Mucosa of gallbladder (tissue), 1 donor: ENCODE results near the gene CHST11. TPM values are rescaled to one million over a fixed set of nuclear protein-coding genes. Genes with fewer than 3 reads are reported as not detected.

Experiments used
- DNase-seq: peaks from one replicate; pipeline ENCODE4 v3.0.0-alpha.2; 2020; ENCODE audit warnings: low spot score
- total RNA-seq: library from RNA; stranded (reverse); gene quantifications from one replicate; pipeline ENCODE4 v1.2.1, GENCODE V29; 2021
- donor health status: DM: no; HTN: no; CAD: no.

Gene CHST11
- total RNA-seq, 1 donor from 2014 or later: 16.7 TPM

DNA sequence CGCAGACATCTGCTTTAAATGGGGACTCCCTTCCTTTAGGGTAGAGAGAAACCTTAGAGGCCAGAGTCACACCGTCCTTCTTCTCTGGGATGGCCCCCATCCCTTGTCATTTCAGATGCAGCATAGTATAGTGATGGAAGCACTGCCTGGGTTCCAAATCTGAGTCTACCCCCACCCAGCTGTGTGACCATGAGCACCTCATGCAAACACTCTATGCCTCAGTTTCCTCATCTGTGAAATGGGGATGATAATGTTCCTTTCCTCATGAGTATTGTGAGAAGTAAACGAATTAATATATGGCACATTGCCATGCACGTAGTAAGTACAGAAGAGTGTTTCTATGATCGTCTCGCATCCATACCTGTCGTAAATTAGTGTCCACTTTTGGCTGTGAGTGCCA is 259.4 kb downstream of the CHST11 start:
- no peak for DNase-seq

DNA sequence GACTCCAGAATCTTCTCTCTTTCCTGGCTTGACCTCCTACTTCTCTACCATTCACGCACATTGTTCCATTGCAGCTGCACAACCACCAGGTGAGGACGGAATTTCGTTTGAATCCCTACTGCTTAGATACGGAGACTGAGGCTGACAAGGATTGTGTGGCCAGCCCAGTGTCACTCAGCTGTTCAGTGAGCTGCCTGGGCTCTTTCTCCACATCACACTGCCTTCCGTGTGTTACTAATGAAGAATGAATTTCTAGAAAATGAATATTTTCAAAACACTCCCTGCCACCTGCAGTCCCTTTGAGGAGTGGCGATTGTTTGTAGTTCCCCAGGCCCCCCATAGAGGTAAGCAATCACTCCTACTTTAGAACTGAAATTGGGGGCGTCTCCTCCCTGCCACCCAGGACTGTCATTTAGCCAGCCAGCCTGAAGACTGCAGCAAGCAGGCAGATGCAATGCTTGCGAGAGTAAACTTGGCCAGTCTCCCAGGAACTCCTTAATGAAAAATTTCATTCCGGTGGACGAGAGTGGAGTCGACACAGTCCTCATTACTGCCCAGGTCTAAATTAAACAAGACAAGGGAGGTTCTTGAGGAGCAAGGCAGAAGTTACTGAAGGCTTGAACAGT is 261.7 kb downstream of the CHST11 start:
- DNase-seq: no peak

DNA sequence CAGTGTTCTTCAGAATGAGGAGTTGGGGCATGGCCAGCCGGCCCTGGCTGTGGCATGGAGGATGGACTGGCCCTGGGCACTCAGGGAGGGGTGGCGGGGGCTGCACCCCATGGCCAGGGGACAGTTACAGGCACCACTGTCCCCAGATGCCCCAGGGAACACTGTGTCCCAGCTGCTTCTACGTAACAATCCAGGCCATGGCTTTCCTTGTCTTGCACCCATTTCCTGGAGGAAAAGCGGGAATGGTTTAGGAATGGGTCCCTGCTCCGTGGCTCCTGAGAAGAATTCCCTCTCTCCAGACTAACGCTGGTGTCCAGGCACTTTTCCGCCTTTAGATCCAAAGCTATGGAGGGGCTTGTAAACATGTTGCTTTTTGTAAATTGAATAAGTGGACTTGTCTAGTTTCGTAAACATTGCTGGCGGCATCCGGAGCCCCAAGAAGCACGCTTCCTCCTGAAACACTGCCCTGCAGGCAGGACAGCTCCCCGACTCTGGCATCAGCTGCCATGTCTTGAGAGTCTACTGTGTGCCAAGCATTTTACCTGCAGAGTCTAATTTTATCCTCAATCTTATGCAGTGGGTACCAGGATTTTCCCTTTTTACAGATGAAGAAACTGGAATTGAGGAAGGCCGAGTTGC is 263.1 kb downstream of the CHST11 start:
- DNase-seq: no peak

DNA sequence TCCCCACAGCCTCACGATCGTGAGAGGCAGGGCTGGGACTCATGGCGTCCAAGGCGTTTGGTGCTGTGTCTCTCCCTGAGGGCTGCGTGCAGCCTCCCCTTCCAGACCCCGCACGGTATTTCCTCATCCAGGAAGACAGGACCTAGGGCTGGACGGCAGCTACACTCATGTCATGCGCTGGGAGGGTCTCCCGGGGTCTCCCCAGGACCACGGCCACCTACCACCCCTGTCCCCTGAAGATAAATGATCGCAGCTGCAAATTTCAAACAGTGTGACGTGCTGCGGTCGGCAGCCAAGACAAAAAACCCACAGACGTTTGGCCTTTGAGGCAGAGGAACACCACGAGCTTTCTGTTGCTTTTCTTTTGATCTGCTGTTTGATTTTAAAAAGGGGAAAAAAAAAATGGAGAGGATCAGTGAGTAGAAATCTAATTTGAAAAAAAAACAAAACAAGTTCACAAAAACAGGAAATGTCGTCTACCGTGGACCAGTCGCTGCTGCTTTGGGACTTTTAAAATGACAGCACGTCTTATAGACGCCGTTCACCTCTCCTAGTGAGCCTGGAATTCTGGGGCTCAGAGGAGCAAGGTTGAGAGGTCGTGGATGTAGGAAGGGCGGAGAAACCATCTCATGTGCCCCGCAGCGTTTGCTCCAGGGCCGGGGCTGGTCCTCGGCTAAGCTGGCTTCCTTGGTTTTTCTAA is 263.7 kb downstream of the CHST11 start:
- peak; percentile 45 for DNase-seq

DNA sequence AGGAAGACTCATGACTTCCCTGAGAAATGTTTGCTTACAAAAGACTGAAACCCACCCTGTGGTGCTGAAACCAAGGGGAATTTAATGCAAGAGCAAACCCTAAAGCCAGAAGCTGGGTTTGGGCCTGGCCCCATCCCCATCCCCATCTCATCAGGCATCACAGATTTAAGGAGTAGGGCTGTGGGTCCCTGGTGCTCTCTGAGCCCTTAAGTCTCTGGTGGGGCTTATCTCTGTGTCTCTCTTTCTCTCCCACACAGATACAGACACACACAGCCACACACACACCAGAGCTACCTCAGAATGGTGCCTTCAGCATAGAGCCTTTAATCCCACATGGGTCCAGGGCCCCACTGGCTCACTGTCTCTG is 264.3 kb downstream of the CHST11 start:
- no peak for DNase-seq

DNA sequence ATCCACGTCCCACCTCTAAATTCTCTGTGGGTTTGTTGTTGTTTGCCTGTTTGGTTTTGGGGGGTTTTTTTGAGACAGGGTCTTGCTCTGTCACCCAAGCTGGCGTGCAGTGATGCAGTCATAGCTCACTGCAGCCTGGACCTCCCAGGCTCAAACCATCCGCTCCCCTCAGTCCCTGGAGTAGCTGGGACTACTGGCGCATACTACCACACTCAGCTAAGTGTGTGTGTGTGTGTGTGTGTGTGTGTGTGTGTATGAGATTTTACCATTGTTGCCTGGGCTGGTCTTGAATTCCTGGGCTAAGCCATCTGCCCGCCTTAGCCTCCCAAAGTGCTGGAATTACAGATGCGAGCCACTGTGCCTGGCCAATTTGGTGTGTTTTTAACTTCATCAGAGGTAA is 265.2 kb downstream of the CHST11 start:
- DNase-seq: no peak

DNA sequence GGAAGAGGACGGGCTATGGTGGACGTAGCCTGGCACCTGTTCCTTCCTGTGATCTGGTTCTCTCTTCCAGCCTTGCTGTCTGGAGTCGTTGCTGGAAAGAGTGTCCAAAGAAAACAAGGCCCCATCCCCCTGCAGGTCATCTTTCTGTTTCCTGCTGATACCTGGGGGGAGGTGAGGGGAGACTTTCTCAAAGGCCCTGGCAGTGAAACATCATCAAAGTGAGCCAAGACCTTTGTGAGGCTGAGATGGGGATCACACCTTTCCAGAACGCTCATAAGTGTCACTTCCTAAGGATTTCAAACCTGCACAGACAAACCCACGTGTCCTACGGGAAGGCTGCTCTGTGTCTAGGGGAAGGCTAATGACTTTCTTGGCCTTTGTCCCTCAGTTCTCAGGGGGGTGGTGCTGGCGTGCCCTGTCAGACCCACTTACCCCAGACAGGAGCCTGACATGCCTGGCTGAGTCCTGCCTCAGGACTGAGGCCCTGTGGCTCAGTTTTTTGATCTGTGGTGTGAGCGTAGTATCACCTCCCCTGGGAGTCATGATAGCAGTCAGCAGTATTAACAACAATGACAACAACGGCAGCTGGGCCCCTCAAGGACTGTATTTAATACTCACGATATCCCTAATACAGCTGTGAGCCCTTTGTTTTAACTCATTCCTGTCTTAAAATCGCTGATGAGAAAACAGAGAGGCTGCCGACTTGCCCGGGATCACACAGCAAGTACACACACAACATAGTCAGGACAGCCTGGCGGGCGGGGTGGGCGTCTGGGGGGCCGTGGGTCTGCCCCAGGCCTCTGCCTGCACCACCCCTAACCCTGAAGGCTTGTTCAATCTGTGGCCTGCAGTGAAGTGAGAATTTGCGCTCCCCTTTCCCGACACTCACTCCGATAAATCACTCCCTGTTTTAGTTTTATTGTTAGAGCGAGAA is 266.1 kb downstream of the CHST11 start:
- DNase-seq: no peak

DNA sequence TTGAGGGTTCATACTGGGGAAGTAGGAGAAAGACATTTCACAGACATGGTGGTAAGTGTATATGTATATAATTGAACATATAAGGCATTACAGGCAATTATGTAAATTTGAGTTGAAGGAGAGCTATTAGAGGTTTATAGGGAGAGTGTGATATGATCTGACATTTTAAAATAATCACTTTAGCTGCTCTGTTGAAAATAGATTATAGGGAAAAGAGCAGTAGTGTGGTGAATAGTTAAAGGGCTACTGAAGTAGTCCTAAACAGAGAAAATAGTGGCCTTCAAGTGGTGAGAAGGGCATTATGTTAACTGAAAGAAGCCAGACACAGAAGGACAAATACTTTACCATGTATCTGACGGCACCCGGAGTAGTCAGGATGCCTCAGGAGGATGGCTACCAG is 267.1 kb downstream of the CHST11 start:
- no peak for DNase-seq

DNA sequence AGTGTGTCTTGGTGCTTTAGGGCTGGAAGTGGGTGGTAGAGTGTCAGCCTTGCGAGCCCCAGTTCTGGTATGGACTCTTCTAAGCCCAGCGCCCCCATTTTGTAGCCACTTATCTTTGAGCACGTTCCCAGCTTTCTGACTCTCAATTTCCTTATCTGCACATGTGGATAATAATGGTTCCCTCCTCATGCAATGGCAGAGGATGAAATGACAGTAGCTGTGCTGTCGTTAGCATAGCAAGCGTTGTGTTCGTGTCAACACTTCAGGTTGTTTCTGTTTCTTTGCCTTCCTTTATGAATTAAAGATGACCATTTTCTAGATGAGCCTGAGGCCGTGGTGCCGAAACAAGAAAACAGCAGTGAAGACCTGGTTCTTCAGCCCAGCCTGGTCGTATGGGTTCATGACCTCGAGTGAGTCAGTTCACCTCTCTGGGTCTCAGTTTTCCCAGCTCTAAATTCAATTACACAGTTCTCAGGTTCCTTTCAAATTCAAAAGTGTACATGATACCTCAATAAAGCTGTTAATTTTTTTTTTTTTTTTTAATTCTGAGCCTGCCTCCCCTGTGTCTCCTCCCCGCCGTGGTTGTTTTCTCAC is 268.3 kb downstream of the CHST11 start:
- no peak for DNase-seq

DNA sequence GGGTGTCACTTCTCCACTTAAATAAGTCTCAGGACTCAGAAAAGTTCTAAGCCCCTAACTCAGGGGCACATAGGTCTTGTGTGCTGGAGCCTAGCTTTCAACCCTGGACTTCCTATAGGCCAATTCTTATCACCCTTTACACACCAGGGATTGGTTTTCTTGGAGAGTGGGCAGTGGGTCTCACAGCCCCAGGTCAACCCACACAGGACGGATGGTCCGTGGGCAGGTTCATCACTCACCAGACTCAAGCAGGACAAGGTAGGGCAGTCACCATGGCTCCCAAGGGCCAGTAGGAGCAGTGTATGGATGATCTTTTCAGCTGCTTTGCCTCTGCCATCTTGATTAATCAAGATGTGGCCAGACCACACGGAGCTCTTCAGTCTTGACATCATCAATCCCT is 268.9 kb downstream of the CHST11 start:
- no peak for DNase-seq

DNA sequence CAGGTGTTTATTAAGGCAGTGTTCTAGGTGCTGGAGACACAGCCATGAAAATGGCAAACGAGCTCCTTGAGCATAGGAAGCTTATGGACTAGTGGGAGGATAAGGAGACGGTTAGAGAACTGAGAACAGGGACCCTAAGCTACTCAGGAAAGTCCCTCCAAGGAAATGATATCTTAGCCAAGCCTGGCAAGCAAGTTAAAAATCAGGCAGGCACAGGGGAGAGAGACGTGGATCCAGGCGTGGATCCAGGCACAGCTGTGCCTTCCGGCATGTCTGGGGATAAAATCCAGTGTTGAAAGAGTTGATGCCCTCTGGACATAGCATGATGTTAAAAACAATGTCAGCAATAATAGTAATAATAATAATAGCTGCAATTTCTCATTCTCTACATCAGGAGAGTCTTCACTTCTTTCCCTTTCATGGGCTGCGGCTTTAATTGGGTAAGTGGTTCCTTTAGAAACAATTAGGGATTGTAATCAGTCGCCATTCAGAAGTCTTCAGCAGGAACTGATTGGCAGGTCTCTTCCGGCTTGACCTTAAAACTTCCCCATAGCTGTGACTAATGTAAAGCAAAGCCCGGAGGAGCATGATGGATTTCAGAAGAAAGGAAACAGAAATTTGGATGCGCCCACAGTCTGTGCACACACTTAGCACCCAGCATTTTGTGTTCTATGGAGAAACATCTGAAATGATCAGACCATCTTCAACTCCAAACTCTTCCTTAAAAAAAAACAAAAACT is 271.1 kb downstream of the CHST11 start:
- DNase-seq: no peak

DNA sequence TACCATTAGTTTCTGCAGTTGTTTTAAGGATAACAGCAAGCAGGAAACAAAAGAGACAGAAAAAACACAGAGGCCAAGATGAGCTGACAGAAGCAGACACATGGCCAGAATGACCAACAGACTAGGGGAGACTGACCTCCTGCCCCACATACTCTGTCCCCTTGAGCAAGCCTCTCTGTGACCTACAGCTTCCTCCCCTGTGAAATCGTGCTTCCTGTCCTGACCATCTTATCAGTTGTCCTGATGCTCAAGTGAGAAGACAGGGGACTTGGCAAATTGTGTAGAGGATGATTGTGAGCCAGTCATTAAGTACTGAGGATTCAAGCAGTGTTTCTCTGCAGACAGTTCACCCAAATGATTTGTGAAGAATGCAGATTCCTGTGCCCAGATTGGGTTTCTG is 272.3 kb downstream of the CHST11 start:
- DNase-seq: no peak

DNA sequence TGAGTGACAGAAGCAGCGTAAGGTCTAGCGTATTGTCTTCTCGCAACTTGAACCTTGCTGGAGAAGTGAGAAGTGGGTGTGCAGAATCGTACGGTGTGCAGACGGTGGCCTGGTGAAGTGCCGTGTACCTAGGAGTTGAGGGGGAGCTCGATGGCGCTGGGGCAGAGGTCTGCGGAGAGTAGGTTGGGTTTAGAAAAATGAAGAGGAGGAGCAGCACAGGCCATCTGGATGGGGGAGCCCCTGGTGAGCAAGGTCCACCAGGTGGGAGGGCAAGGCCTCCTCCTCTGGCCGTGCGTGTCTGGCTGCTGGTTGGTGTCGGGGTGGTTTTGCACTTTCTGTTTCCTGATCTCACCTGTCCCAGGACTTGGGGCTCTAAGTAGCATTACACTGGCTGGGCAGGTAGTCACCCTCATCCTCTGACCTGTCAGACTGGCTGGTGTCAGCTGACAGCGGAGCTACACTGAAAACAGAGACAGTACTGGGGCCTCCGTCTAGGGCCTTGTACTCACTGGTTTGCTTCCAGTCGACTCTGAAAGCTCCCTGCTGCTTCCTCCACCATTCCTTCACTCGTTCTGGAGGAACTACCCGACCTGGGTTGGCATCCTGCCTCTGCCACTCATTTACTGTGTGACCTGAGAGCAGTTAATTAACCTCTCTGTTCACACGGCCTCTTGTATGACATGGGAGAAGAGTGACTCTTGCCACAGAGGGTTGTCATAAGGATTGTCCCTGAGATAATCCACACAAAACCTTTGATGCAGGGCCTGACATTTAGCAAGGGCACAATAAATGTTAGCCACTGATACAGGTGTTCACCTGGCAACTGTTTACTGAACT is 273.1 kb downstream of the CHST11 start:
- no peak for DNase-seq

DNA sequence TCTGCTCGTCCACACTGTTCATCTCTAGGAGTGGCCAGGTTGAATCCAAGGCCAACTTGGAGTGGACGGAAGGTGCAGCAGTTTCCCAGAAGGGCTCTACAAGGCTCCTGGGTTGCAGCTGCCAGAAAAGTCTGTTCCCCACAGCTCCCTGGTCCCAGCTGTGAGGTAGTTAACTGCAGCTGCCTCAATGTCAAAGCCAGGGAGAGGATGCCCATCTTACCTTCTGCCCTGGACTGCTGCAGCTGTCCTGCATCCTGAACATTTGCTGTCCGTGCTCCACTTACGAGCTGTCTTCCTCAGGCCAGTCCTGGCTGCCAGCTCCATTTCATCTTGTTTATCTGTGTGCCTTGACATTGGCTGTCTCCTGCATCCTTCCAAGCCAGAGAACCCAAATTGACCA is 274.0 kb downstream of the CHST11 start:
- DNase-seq: no peak

DNA sequence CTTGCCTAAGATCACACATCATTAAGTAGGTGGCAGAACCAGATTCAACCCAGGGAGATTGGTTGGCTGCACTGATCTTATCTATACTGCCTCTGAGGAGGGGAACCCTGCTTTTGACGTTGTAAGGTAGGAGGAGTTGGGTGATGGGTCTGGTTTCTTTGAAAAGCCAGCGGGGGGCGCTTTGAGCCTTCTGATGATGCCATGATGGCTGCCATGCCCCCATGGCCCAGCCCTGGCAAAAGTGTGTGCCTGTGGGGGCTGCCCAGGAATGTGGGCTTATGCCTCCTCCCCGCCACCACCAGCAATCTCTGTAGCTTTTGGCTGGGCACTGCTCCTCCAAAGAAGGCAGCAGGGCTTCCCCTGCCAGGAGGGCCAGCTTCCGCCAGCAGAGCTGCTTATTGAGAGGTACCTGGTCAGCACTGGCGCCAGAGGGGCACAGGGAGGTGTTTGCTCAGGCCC is 277.0 kb downstream of the CHST11 start:
- no peak for DNase-seq

DNA sequence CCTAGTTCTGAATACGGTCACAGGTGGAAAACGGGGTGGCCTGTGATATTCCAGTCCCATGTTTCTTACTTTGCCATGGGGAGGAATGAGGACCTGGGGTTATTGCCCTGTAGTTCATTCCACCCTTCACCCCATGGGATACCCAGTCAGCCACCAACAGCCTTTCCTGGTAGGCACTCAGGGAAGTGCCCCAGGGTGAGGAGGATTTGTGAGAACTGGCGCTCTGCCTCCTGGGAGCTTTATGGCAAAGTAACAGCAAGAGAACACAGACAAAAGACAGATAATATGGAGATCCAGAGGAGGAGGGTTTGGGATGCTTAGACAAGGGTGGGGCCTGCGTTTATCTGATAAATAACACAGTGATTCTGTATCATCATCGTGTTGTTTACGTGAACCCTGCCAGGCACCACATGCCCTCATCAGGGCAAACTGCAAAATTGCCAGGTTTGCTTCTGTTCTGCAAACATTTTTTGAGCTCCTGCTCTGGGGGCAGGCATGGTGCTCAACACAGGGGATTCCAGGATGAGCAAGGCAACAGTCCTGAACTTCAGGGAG is 277.9 kb downstream of the CHST11 start:
- DNase-seq: no peak

DNA sequence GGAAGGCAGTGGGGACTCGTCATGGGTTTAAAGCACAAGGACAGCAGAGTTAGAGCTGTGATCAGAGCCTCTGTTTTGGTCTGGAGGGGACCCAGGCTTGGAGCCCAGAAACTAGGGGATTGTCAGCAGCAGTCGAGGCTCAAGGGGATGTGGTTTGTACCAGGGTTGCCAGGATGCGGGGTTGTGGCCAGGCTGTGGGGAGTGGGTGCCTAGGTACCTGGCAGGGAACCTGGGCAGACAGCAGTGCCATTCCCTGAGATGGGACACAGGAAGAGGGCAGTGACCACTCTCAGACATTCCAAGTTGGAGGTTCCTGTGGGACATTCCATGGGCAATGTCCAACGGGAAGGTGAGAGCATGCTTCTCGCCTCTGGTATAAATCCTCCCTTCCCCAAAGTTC is 279.1 kb downstream of the CHST11 start:
- no peak for DNase-seq

DNA sequence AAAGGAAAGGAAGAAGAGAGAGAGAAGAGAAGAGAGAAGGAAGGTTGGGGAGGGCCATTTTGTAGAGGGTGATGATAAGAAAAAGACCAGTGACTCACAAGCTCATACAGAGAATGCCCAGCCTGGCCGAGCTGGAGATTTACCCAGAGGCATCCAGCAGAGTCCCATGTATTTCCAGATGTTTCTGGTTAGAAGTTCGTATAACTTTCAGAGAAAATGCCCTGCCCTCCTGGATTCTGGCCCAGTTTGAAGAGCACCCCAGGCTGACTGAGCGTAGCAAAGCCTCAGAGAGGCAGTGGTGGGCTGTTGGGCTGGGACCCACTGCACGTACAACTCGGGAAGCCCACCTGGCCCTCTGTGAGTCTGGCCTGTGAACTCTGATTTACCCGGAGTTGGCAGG is 279.6 kb downstream of the CHST11 start:
- DNase-seq: no peak

DNA sequence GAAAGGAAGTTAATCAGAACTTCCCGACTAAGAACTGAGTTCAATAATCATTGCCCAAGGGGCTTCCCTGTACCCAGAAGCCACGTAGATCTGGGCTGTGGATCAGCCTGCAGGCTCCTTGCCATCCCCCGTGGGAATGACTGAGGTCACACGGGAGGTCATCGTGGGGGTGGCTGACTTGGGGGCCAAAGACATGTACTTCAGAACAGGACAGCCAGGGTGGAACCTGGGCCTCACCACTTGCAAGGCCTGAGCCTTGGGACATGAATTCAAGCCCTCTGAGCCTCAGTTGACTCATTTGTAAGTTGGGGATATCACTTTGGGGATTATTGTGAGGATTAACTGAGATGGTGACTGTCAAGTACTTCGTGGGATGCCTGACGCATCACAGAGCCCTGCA is 280.4 kb downstream of the CHST11 start:
- DNase-seq: no peak

DNA sequence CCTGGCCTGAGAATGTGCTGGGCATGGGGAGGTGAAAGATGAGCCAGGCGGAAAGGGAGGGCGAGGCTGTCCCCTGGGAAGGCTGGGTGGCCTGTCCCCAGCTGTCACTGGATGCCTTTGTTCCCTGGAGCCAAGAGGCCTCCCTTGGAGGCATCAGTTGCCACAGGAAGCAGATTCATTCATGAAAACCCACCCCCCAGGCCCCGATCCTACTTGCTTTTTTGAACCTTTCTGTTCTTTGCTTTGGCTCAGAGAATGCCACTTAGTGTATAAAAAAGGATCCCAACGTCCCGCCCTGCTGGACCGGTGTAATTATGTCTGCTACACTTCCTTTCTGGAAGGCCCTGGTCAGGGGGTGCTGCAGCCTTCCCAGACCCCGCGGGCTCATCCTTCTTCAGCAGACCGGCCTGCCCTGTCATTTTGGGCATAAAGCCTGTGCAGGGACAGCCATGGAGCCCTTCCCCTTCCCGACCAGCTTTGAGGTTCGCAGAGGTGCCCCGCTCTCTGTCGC is 281.1 kb downstream of the CHST11 start:
- DNase-seq: no peak
